GM12874 (cell line): ENCODE measurements around the gene PTPRT.

ENCODE experiments used
- TF ChIP-seq, protein P1 (sequence below): IDR thresholded peaks from 2 replicates; pipeline ENCODE4 v1.5.1; 2011; ENCODE audit warnings: low read depth, mild to moderate bottlenecking, control low read depth, low read length, moderate library complexity; ENCODE audit not compliant: insufficient read depth

Gene PTPRT

DNA sequence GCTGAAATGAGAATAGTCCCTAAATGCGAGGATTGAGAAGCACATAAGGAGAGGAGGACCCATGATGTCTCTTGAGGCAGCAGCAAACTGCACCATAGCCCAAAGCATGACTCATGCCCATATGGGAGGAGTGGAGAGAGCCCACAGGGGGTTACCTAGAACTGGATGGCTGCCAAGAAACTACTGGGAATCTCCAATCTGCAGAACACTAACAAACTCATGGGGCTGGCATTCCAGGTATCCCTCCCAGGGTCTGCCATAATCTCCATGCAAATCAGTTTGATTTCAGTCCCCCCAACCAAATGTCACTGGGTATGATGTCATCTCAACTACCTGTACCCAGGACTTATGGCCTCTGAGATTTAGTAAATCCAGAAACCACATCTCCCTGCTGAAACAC is 410.5 kb downstream of the PTPRT start:
- TF ChIP-seq, protein P1, sequence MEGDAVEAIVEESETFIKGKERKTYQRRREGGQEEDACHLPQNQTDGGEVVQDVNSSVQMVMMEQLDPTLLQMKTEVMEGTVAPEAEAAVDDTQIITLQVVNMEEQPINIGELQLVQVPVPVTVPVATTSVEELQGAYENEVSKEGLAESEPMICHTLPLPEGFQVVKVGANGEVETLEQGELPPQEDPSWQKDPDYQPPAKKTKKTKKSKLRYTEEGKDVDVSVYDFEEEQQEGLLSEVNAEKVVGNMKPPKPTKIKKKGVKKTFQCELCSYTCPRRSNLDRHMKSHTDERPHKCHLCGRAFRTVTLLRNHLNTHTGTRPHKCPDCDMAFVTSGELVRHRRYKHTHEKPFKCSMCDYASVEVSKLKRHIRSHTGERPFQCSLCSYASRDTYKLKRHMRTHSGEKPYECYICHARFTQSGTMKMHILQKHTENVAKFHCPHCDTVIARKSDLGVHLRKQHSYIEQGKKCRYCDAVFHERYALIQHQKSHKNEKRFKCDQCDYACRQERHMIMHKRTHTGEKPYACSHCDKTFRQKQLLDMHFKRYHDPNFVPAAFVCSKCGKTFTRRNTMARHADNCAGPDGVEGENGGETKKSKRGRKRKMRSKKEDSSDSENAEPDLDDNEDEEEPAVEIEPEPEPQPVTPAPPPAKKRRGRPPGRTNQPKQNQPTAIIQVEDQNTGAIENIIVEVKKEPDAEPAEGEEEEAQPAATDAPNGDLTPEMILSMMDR, result no peak

DNA sequence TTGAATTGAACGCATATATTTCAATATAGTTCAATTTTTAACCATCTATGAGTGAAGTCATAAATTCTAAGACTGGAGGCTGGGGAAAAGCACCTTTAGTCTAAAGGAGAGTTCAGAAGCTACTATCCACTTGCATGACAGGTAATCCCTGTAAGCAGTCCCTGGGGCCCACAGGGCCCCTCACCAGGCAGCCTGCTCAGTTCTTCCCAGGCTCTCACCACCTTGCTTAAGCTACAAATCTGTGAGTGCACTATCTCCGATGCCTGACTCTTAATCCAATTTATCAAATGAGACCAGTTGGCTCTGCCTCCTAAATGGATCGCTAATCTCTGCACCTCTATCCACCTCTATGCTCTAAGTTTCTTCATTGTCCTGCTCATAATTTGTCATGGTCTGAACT is 413.8 kb downstream of the PTPRT start:
- TF ChIP-seq, protein P1, result no peak

- TF ChIP-seq, protein P1, result no peak
Observed at GRCh38 chr20:42775037-42775436, 414.7 kb downstream of the PTPRT start.

DNA sequence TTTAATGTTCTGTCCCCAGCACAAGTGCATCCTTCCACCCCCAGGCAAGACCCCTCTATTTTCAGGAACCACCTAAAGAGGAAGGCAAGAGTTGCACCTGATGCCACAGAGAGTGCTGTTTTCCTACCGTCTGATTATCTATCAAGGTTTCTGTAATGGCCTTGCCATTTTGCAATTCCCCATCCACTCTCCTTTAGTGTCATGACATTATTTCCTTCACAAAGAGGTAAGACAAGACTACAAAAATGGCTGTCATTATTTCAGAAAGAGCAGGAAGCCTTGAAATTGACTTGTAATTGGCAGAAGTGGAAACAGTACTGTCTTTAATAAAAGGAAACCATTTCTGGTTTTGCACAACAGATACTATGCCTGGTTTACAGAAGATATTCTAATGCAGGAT is 426.7 kb downstream of the PTPRT start:
- TF ChIP-seq, protein P1, result no peak

- TF ChIP-seq, protein P1, result no peak
Observed at GRCh38 chr20:42756991-42757390, 432.7 kb downstream of the PTPRT start.

- TF ChIP-seq, protein P1, result no peak
Observed at GRCh38 chr20:42754706-42755105, 435.0 kb downstream of the PTPRT start.

GRCh38 chr20:42752620-42753019 is 437.1 kb downstream of the PTPRT start:
- TF ChIP-seq, protein P1, result no peak

DNA sequence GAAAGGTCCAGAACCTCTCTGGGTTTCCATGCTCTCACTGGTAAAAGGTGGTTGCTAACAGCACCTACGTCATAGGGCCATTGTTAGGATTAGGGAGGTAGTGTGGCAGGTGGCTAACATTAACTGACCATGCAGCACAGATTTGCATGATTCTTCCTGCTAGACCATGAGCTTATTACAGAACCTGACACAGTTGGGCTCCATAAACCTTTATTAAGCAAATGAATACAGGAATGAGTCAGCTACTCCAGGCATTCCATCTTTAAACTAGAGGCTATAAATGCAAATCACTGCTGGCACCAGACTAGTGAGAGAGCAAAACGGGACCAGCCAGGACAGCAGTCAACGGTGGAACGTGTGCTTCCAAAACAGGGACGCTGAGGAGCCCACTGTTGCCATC is 440.1 kb downstream of the PTPRT start:
- TF ChIP-seq, protein P1, result no peak
